Epithelial cell of esophagus (primary cell): ENCODE measurements around the gene CDH7.

Source experiments
- DNase-seq: peaks from one replicate; pipeline ENCODE4 v3.0.0; 2010; ENCODE audit warnings: low read depth
- H3K4me3 ChIP-seq: 2 replicates; pipeline ENCODE4 v1.5.1; 2011; ENCODE audit warnings: mild to moderate bottlenecking, low read length, control low read depth
- TF ChIP-seq, protein P1 (sequence below): IDR thresholded peaks from 2 replicates; pipeline ENCODE4 v1.5.1; 2011; ENCODE audit warnings: low read depth, mild to moderate bottlenecking, low read length, control low read depth, inconsistent platforms; ENCODE audit not compliant: insufficient read depth; ENCODE audit errors: missing control alignments

Gene CDH7

DNA sequence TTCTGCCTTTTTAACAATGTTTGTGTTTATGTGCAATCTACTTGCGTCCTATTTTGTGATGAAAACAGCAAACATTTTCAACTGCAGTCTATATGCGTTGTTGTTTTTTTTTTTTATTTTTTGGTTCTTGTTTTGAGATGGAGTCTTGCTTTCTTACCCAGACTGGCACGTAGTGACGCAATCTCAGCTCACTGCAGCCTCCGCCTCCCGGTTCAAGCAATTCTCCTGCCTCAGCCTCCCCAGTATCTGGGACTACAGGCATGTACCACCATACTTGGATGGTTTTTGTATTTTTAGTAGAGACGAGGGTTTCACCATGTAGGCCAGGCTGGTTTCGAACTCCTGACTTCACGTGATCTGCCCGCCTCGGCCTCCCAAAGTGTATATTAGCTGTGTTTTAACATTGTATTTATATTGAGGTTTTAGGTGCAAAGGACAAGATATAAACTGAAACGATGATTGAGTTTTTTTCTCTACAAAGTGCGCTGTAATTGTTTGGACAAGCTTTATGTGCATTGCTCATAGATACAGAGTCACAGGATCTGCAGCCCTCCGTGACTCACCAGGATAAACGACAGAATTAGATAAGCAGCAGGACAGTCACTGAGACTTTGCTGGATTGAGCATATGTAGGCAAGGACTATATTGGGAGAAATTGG, 17.4 kb downstream of the CDH7 start:
- H3K4me3 ChIP-seq: no peak overlapping the region
- DNase-seq: peak; percentile 5
- TF ChIP-seq, protein P1, sequence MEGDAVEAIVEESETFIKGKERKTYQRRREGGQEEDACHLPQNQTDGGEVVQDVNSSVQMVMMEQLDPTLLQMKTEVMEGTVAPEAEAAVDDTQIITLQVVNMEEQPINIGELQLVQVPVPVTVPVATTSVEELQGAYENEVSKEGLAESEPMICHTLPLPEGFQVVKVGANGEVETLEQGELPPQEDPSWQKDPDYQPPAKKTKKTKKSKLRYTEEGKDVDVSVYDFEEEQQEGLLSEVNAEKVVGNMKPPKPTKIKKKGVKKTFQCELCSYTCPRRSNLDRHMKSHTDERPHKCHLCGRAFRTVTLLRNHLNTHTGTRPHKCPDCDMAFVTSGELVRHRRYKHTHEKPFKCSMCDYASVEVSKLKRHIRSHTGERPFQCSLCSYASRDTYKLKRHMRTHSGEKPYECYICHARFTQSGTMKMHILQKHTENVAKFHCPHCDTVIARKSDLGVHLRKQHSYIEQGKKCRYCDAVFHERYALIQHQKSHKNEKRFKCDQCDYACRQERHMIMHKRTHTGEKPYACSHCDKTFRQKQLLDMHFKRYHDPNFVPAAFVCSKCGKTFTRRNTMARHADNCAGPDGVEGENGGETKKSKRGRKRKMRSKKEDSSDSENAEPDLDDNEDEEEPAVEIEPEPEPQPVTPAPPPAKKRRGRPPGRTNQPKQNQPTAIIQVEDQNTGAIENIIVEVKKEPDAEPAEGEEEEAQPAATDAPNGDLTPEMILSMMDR: no peak

DNA sequence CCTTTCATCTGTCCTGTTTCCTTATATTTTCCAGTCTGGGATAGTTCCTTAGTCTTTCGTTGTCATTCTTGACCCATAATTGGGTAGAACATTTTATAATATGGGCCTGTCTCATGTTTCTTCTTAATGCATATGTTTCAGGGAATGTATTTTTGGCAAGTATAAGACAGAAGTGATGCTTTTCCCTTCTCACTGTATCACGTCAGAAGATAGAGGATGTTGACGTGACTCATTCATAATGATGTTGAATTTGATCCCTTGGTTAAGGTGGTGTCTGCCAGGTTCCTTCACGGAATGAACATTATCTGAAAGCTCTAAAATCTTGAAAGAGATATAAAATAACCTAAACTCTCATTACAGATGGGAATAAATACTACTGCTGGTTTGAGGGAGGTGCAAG, 18.8 kb downstream of the CDH7 start:
- H3K4me3 ChIP-seq: no peak overlapping the region
- DNase-seq: no peak
- TF ChIP-seq, protein P1: no peak

DNA sequence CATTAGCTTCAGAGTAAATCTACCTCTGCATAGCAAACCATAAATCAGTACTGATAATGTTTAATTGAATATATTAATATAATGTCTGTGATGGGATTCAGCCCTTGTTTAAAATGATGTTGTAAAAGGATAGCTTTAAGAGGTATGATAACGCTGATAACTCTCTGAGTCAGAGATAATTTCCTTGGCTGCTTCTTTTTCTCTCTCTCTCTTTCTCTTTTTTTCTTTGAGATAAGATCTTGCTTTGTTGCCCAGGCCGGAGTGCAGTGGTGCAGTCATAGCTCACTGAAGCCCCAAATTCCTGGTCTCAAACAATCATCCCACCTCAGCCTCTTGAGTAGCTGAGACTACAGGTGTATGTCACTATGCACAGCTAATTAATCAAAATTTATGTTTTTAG, 35.7 kb downstream of the CDH7 start:
- TF ChIP-seq, protein P1: no peak

DNA sequence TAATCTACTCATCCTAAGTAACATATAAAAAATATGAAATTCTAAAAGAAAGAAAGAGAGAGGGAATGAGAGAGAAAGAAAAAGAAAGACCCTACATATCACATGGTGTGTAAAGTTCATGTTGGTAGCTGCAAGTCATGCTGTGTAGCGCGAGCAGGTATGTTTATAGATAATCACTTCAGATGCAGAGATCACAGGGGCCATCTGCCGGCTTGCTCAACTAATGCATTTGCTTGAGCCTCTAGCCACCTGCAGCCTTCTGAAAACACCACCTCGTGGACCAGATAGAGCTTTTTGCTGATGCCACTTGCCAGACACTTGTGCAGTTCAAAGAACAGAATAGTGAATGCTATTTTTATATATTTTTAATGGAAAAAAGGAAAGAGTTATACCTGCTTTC, 37.6 kb downstream of the CDH7 start:
- H3K4me3 ChIP-seq: no peak overlapping the region
- TF ChIP-seq, protein P1: peak; percentile 18
- DNase-seq: peak; percentile 0

More for the DNA sequence above, 35.7 kb downstream of the CDH7 start:
- no peak for DNase-seq
- no peak overlapping the region for H3K4me3 ChIP-seq

DNA sequence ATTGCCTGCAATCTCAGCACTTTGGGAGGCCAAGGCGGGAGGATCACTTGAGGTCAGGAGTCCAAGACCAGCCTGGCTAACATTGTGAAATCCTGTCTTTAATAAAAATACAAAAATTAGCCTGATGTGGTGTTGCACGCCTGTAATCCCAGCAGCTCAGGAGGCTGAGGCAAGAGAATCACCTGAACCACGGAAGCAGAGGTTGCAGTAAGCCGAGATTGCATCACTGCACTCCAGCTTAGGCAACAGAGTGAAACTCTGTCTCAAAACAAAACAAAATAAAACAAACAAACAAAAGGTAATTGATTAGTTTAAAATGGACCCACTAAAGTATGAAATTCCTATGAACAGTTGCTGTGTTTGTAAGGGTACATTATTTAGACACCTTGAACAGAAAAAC, 39.8 kb downstream of the CDH7 start:
- TF ChIP-seq, protein P1: no peak
- no peak overlapping the region for H3K4me3 ChIP-seq
- DNase-seq: no peak

DNA sequence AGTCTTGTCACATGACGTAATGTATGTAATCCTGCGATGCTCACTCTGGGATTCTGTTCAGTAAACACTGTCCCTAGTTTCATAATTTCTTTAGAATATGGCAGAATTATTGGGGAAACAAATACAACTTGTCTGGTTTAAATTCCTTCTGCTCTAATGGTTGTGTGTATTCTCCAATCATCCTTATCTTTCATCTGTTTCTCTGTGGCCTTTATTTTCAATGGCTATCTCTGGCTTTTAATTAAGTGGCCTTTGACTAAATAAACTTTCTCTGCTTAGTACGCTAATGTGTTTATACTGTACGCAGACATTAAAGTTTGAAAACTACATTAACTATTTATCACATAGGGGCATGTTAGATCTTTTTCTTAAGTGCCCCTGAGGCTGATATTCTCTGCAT, 40.9 kb downstream of the CDH7 start:
- no peak for DNase-seq
- TF ChIP-seq, protein P1: no peak
- H3K4me3 ChIP-seq: no peak overlapping the region

DNA sequence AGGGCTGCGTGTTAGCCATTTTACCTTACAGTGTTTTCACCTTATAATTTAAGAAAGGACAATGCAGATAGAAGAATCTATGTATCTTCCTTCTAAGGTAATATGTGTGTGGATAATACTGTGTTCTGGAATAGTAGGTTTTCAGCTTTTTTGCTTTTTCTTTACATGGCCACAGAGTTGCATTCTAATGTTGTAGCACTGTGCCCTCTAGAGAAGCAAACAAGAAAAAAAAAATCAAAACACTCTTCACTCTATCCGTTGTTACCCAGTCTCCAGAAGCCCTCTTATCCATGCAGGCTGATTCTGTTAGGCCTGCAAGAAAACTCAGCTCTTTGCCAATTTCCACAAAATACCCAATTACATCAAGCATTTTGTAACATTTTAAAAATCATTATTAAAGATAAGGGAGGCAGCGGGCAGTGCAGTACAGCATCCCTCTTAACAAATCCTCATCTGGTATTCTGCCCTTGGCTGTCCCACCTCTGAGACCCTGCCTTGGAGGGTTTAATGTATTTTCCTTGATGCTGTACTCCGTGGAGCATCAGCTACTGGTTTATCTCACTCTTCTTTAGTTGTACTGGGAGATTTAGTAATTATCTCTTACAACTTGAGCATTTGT, 41.8 kb downstream of the CDH7 start:
- DNase-seq: no peak
- H3K4me3 ChIP-seq: no peak overlapping the region
- TF ChIP-seq, protein P1: no peak
